HL-60 (cell line): ENCODE data around the gene CFAP299.

ENCODE experiments used
- DNase-seq, 2 experiments: peaks; one replicate each; pipeline ENCODE4 v3.0.0-alpha.2; 2010 to 2020; ENCODE audit warnings: low read depth in 1 of 2, low spot score in 1 of 2
- H3K27ac ChIP-seq: fragments of 250-450 bp; sonication (Bioruptor Pico); replicated peaks from 2 replicates; pipeline ENCODE4 v1.5.1; 2020; ENCODE audit warnings: mild to moderate bottlenecking, moderate library complexity
- H3K27me3 ChIP-seq: fragments of 250-450 bp; sonication (Bioruptor Pico); 2 replicates; pipeline ENCODE4 v1.5.1; 2021; ENCODE audit warnings: mild to moderate bottlenecking, moderate library complexity; ENCODE audit not compliant: insufficient read depth, poor library complexity, severe bottlenecking
- H3K4me3 ChIP-seq: replicated peaks from 2 replicates; pipeline ENCODE4 v1.5.1; 2011; ENCODE audit warnings: mild to moderate bottlenecking, control low read depth, low read length; ENCODE audit not compliant: insufficient read depth
- CTCF ChIP-seq: IDR thresholded peaks from one replicate; pipeline ENCODE4 v1.5.1; 2011; ENCODE audit warnings: low read length, control low read depth, inconsistent platforms; ENCODE audit not compliant: insufficient read depth
- GABPA ChIP-seq: IDR thresholded peaks from 2 replicates; pipeline ENCODE4 v1.6.1; 2012; ENCODE audit warnings: low read depth
- POLR2AphosphoS5 ChIP-seq: IDR thresholded peaks from 2 replicates; pipeline ENCODE4 v1.6.1; 2012; ENCODE audit warnings: low read depth
- REST ChIP-seq: IDR thresholded peaks from 2 replicates; pipeline ENCODE4 v1.6.1; 2012; ENCODE audit warnings: low read depth; ENCODE audit not compliant: insufficient replicate concordance
- SPI1 ChIP-seq: IDR thresholded peaks from 2 replicates; pipeline ENCODE4 v1.6.1; 2012; ENCODE audit warnings: low read depth, mild to moderate bottlenecking, borderline replicate concordance

CFAP299 gene

GRCh38 chr4:80307774-80308465 lies 27.6 kb upstream of the CFAP299 start:
- no peak overlapping the region for H3K4me3 ChIP-seq
- no peak for TF ChIP-seq GABPA
- no peak for TF ChIP-seq POLR2AphosphoS5
- TF ChIP-seq CTCF: no peak
- no peak for TF ChIP-seq REST
- no peak for TF ChIP-seq SPI1
- no peaks in the 10 kb centered on the region for H3K27me3 ChIP-seq
- no peak for DNase-seq
- no peak overlapping the region for H3K27ac ChIP-seq

GRCh38 chr4:80308466-80308822 lies 27.1 kb upstream of the CFAP299 start:
- H3K27me3 ChIP-seq: no peaks in the 10 kb centered on the region
- no peak for TF ChIP-seq REST
- TF ChIP-seq GABPA: no peak
- no peak for TF ChIP-seq POLR2AphosphoS5
- H3K27ac ChIP-seq: no peak overlapping the region
- DNase-seq: no peak
- H3K4me3 ChIP-seq: no peak overlapping the region

- H3K27me3 ChIP-seq: no peaks in the 10 kb centered on the region
- no peak overlapping the region for H3K4me3 ChIP-seq
- no peak overlapping the region for H3K27ac ChIP-seq
- no peak for DNase-seq
- no peak for TF ChIP-seq REST
- no peak for TF ChIP-seq CTCF
- TF ChIP-seq SPI1: no peak
- no peak for TF ChIP-seq POLR2AphosphoS5
- TF ChIP-seq GABPA: no peak
Observed at GRCh38 chr4:80309294-80310004, 26.1 kb upstream of the CFAP299 start.
